Activated CD4-positive, alpha-beta memory T cell treated with anti-CD3 and anti-CD28 coated beads for 36 hours (primary cell): ENCODE data around the gene ARPC1B. TPM values are rescaled to one million over a fixed set of nuclear protein-coding genes. Genes with fewer than 3 reads are reported as not detected.
A peak's percentile ranks its signal among the peaks of the same experiment; 100 is the strongest.
"Not testable (repeated sequence)": the region's sequence is repeated elsewhere in the genome, so short reads cannot be mapped to it uniquely, and the experiment has no call there.

Source experiments
- CTCF ChIA-PET: fragments of 350-600 bp; sonication (Branson Sonifier 250); formaldehyde crosslinking; loops from one replicate; lab custom pipeline; 2021; ENCODE audit warnings: antibody characterized with exemption, inconsistent platforms; lab: Charles Lee
- POLR2A ChIA-PET: fragments of 350-600 bp; sonication (Branson Sonifier 250); formaldehyde crosslinking; loops from one replicate; lab custom pipeline; 2021; ENCODE audit warnings: antibody characterized with exemption; lab: Charles Lee
- DNase-seq: peaks from one replicate; pipeline ENCODE4 v3.0.0-alpha.2; 2020
- H3K27ac Mint-ChIP-seq: one replicate; pipeline ENCODE4 v1.8.0; 2021; ENCODE audit warnings: mixed read lengths
- H3K27me3 Mint-ChIP-seq: one replicate; pipeline ENCODE4 v1.8.0; 2021; ENCODE audit warnings: mixed read lengths
- H3K36me3 Mint-ChIP-seq: one replicate; pipeline ENCODE4 v1.8.0; 2021; ENCODE audit warnings: mixed read lengths
- H3K4me1 Mint-ChIP-seq: one replicate; pipeline ENCODE4 v1.8.0; 2021; ENCODE audit warnings: low read depth, mixed read lengths
- H3K4me3 Mint-ChIP-seq: one replicate; pipeline ENCODE4 v1.8.0; 2021; ENCODE audit warnings: mild to moderate bottlenecking, mixed read lengths
- H3K9me3 Mint-ChIP-seq: one replicate; pipeline ENCODE4 v1.8.0; 2021; ENCODE audit warnings: mixed read lengths
- intact Hi-C: fragments of 100-400 bp; cut with micrococcal nuclease; formaldehyde crosslinking; loops from one replicate; pipeline ENCODE4 v1.15.1; 2023
- total RNA-seq, 2 experiments: library from RNA; stranded (reverse); gene quantifications; one replicate each; pipeline ENCODE4 v1.2.3, GENCODE V29; 2021

ARPC1B gene
- total RNA-seq, 2 experiments from 2014 or later = 432 to 435 TPM

DNA sequence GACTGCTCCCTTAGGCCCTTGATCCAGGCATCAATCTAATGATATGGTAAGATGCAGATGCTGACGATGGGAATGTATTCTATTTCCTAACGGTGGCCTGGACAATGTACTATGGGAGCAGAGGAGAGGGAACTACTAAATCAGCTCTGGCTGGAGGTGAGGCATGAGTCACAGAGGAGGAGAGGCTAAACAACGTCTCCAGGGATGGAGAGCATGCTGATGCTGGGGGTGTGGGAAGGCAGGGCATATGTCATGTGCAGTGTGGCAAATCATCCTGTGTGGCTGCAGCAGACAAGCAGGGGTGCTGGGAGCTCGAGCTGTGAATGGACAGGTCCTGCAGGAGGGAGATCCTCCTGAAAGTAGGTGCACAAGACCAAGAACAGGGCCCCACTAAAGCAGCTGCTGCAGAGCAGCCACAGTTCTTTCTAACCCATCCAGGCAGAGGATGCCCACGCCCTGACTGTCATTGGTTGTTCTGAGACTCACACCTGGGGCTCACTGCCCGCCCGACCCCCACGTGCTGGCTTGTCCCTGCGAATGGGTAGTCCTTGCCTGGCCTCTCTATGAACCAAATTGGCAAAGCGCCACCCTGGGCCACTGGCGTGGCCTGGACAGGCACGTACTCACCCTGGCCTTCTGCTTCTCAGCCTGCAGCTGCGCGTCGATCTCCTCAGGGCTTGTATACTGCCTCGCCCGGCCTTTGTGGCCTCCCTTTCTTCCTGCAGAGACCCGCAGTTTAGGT is 29.9 kb downstream of the ARPC1B start:
- intact Hi-C loops = loop anchor here (10.0 kb wide), 1 partner anchor 150 kb away; the partner anchor contains the start of genes FAM200A and ZNF655
- ChIA-PET POLR2A (no interaction called here), CTCF (interaction anchor here (1.2 kb wide), 1 partner anchor 12 kb away, joined by 3 read pairs; no protein-coding TSS in a partner anchor)
- DNase-seq = no peak
- H3K27ac Mint-ChIP-seq = no peak overlapping the region
- H3K36me3 Mint-ChIP-seq = peaks cover 36% of the 10 kb centered on the region
- no peaks in the 10 kb centered on the region for H3K9me3 Mint-ChIP-seq
- peaks cover 24% of the 10 kb centered on the region for H3K4me1 Mint-ChIP-seq
- no peak overlapping the region for H3K4me3 Mint-ChIP-seq
- no peaks in the 10 kb centered on the region for H3K27me3 Mint-ChIP-seq

DNA sequence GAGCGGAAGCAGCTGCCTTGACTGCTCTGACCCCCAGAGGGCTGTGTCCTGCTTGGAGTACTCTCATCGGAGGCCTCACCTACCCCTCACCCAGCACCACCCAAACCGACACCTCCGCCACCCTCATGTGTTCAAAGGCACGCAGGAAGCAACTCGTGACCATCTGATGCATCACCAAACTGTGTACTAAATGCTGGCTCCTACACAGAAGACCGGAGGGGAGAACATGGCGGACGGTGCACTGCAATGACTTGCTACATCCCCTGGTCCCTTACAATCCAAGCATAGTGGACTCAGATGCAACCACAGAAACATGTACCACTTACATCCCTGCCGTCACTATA is 30.4 kb downstream of the ARPC1B start:
- Mint-ChIP-seq H3K4me1 (peaks cover 27% of the 10 kb centered on the region), H3K27me3 (no peaks in the 10 kb centered on the region), H3K4me3 (no peak overlapping the region), H3K9me3 (no peaks in the 10 kb centered on the region), H3K27ac (no peak overlapping the region), H3K36me3 (peaks cover 39% of the 10 kb centered on the region)
- no peak for DNase-seq
- intact Hi-C loops = loop anchor here (10.0 kb wide), 1 partner anchor 150 kb away; the partner anchor contains the start of genes FAM200A and ZNF655
- ChIA-PET POLR2A (no interaction called here), CTCF (interaction anchor here (1.2 kb wide), 1 partner anchor 13 kb away, joined by 3 read pairs; no protein-coding TSS in a partner anchor)

DNA sequence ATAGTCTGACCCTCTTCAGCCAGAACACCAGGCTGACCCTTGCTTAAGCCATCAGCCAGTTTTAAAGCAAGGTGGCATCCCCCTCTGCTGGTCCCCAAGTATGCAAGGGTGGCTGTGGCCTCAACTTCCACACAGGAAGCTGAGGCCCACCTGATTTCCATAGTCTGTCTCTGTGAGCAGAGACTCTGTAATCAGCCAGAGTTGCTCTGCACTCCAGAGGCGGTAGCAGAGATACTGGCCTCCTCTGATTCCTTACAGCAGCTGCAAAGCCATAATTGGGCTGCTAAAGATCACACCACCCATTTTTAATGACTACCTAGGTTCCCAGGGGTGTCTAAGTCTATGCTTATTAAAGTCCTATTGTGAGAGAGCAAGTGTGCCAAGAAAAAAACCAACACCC is 32.0 kb downstream of the ARPC1B start:
- Mint-ChIP-seq H3K4me1 (peaks cover 37% of the 10 kb centered on the region), H3K9me3 (no peaks in the 10 kb centered on the region), H3K27me3 (no peaks in the 10 kb centered on the region), H3K36me3 (peaks cover 33% of the 10 kb centered on the region), H3K27ac (peak overlapping the region; percentile 99), H3K4me3 (peak overlapping the region; percentile 44)
- DNase-seq = no peak
- ChIA-PET POLR2A (interaction anchor here (1.5 to 3.6 kb wide), 5 partner anchors 8 to 32 kb away, joined by 7 to 27 read pairs (median 8); partner anchors contain the start of gene ARPC1B), CTCF (interaction anchor here (0.7 to 2.0 kb wide), 7 partner anchors 9 to 98 kb away, joined by 3 to 5 read pairs (median 4); partner anchors contain the start of gene ZKSCAN5)
- intact Hi-C loops = loop anchor here (10.0 kb wide), 1 partner anchor 148 kb away; the partner anchor contains the start of genes FAM200A and ZNF655

DNA sequence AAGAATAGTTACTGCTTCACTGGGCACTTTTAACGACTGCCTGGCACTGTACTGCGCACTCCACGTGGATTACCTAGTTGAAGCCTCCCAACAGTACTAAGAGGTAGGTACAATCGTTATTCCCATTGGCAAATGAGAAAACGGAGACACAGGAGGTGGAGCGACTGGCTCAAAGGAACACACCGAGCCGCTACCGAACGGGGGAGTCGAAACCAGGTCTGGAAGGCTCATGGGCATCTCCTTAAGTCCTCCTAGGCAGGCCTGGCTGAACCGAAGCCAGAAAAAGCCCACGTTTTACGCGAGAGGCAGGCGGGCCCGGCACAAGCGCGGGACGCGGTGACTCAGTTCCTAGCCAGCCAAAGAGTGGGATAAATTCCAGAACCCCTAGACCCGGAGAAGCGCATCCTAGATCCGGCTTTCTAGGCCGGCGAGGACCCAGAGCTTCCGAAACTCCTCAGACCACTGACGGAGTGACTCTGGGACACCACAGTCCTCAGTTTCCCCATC is 33.4 kb downstream of the ARPC1B start:
- DNase-seq = peak; percentile 58
- Mint-ChIP-seq H3K9me3 (no peaks in the 10 kb centered on the region), H3K4me1 (peaks cover 37% of the 10 kb centered on the region), H3K4me3 (peak overlapping the region; percentile 99), H3K27ac (peak overlapping the region; percentile 99), H3K27me3 (no peaks in the 10 kb centered on the region), H3K36me3 (peaks cover 36% of the 10 kb centered on the region)
- ChIA-PET CTCF (interaction anchor here (0.6 to 2.0 kb wide), 7 partner anchors 8 to 351 kb away, joined by 3 to 5 read pairs (median 4); partner anchors contain the start of gene ZKSCAN5), POLR2A (interaction anchor here (1.1 to 3.6 kb wide), 11 partner anchors 9 to 150 kb away, joined by 3 to 27 read pairs (median 7); partner anchors contain the start of genes ARPC1A, ARPC1B, CPSF4 and PTCD1)
- intact Hi-C loops = loop anchor here (1.0 to 10.0 kb wide), 9 partner anchors 15 to 1021 kb away; partner anchors contain the start of genes ARPC1B, CPSF4, FAM200A and MEPCE

DNA sequence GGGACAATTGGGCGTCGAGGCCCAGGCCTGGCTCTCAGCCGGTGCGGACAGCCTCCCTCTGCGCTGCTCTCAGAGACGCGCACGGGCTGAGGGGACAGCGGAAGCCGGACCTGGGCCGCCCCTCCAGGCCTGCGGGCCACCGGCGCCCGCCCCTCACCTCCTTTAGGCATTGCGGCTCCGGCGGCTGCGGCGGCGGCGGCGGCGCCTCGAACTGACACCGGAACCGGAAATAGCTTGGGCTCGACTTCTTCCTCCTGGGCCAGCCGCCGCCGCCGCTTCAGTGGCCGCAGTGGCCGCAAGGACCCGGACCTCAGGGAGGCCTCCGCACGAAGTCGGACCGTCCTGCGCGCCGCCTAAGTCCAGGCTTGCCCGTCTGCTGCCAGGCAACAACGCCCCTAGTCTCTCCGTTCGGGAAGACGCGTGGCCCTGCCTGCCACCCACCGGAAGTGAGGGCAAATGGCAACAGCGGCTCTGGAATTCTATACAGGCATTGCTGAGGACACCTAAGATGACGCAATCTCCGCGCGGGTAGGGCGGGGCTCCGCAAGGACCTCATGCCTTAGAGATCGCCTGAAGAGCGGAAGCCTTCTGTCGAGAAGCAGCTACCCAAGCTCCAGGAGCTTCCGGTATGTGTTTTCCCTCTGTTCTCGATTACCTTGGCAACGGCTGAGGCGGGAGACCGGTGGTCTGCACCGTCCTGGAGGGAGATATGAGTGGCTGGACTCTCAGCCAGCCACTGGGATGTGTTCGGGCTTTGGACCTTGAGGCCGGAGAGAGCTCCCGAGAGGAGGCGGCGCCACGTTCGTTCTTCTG is 34.1 kb downstream of the ARPC1B start, which contains the start of the genes BUD31 and PDAP1:
TSS of gene BUD31 (plus strand) at position 591 of the 813 bp plus-strand sequence. CDS start 2,124 bp downstream, outside the sequence.
TSS of gene PDAP1 (minus strand) at position 219 of the 813 bp plus-strand sequence. CDS start at position 170, 49 bp downstream.
- H3K4me1 Mint-ChIP-seq = peaks cover 41% of the 10 kb centered on the region
- no peaks in the 10 kb centered on the region for H3K9me3 Mint-ChIP-seq
- intact Hi-C loops = loop anchor here (1.0 to 10.0 kb wide), 9 partner anchors 16 to 1020 kb away; partner anchors contain the start of genes ARPC1B, CPSF4, FAM200A and MEPCE
- H3K4me3 Mint-ChIP-seq = peak within 1 kb of the TSS; percentile 99
- DNase-seq = peak; percentile 97
- CTCF ChIA-PET = interaction anchor here (0.6 to 2.0 kb wide), 3 partner anchors 9 to 156 kb away, joined by 4 to 5 read pairs (median 4); no protein-coding TSS in a partner anchor
- peak within 1 kb of the TSS; percentile 99 for H3K27ac Mint-ChIP-seq
- H3K27me3 Mint-ChIP-seq = no peaks in the 10 kb centered on the region
- POLR2A ChIA-PET = interaction anchor here (0.5 to 3.6 kb wide), 18 partner anchors 9 to 1768 kb away, joined by 3 to 27 read pairs (median 4); partner anchors contain the start of genes ARPC1A, ARPC1B, CPSF4 and PTCD1
- H3K36me3 Mint-ChIP-seq = peaks cover 35% of the 10 kb centered on the region

DNA sequence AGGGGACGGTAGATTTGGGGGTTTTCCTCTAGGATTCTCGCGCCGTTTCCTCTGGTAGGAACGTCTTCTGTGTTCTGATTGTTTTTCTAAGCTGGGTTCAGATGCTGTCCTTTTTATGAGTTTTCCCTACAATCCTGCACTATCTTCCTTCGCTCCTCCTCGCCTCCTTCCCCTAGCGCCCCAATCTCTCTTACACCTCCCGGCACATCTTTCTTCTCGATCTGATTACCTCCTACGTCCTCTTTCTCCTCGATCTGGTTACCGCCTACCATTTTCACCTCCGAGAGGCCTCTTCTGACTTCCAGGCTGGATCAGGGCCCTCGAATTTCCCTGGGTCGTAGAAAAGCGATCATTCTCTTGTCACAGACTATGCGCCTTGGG is 34.7 kb downstream of the ARPC1B start:
- peak overlapping the region; percentile 99 for H3K4me3 Mint-ChIP-seq
- peaks cover 39% of the 10 kb centered on the region for H3K4me1 Mint-ChIP-seq
- POLR2A ChIA-PET = interaction anchor here (0.5 to 3.6 kb wide), 16 partner anchors 9 to 1767 kb away, joined by 3 to 27 read pairs (median 5); partner anchors contain the start of genes ARPC1B, CPSF4, PTCD1 and ZNF655
- H3K36me3 Mint-ChIP-seq = peaks cover 32% of the 10 kb centered on the region
- no peaks in the 10 kb centered on the region for H3K27me3 Mint-ChIP-seq
- peak overlapping the region; percentile 99 for H3K27ac Mint-ChIP-seq
- CTCF ChIA-PET = interaction anchor here (0.6 kb wide), 1 partner anchor 156 kb away, joined by 5 read pairs; no protein-coding TSS in a partner anchor
- no peaks in the 10 kb centered on the region for H3K9me3 Mint-ChIP-seq
- peak; percentile 30 for DNase-seq
- intact Hi-C loops = loop anchor here (2.0 to 10.0 kb wide), 5 partner anchors 16 to 1020 kb away; partner anchors contain the start of genes FAM200A, MEPCE, ZCWPW1 and ZNF394

DNA sequence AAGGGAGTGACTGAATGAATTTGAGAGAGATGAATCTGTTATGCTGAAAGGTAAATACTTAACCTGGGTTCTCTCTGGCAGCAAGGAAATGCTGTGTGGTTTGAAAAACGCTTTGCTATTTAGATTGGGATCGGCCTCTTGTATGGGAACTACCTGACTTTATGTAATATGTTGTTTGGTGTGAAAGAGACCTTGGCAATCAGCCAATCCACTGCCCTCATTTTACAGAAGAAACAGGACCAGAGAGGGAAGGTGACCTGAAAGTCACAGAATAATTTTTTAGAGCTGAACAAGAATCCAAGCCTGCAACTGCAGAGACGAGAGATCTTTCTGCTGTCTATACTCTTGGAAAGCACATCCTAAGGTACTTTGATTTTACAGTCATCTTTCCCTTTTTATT is 35.3 kb downstream of the ARPC1B start:
- no peak for DNase-seq
- ChIA-PET CTCF (no interaction called here), POLR2A (interaction anchor here (1.2 to 3.6 kb wide), 6 partner anchors 10 to 80 kb away, joined by 3 to 27 read pairs (median 8); partner anchors contain the start of gene ARPC1B)
- Mint-ChIP-seq H3K27me3 (no peaks in the 10 kb centered on the region), H3K4me3 (peak overlapping the region; percentile 99), H3K36me3 (peaks cover 33% of the 10 kb centered on the region), H3K4me1 (peaks cover 37% of the 10 kb centered on the region), H3K27ac (peak overlapping the region; percentile 99), H3K9me3 (no peaks in the 10 kb centered on the region)
- intact Hi-C loops = loop anchor here (2.0 to 10.0 kb wide), 5 partner anchors 17 to 1019 kb away; partner anchors contain the start of genes FAM200A, MEPCE, ZCWPW1 and ZNF394

DNA sequence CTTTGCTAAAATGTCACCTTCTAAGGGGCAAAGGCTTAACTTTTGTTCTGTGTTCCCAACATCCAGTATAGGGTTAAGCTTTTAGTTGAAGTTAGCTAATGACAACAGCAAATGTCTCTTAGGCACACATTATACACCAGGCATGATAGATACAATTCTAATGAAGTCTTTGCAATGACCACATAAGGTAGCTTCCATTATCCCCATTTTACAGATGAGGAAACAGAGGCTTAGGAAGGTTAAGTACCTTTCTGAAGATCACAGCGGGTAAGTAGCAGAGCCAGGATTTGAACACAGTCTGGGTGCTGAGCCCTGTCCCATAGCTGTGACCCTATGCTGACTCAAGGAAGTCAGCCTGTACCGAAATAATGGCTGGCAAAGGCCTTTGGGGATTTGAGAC is 36.1 kb downstream of the ARPC1B start:
- Mint-ChIP-seq H3K4me1 (peaks cover 36% of the 10 kb centered on the region), H3K4me3 (peak overlapping the region; percentile 99), H3K9me3 (no peaks in the 10 kb centered on the region), H3K36me3 (peaks cover 38% of the 10 kb centered on the region), H3K27ac (peak overlapping the region; percentile 58), H3K27me3 (no peaks in the 10 kb centered on the region)
- POLR2A ChIA-PET = no interaction called here
- intact Hi-C loops = no loop called here
- CTCF ChIA-PET = no interaction called here
- DNase-seq = no peak

DNA sequence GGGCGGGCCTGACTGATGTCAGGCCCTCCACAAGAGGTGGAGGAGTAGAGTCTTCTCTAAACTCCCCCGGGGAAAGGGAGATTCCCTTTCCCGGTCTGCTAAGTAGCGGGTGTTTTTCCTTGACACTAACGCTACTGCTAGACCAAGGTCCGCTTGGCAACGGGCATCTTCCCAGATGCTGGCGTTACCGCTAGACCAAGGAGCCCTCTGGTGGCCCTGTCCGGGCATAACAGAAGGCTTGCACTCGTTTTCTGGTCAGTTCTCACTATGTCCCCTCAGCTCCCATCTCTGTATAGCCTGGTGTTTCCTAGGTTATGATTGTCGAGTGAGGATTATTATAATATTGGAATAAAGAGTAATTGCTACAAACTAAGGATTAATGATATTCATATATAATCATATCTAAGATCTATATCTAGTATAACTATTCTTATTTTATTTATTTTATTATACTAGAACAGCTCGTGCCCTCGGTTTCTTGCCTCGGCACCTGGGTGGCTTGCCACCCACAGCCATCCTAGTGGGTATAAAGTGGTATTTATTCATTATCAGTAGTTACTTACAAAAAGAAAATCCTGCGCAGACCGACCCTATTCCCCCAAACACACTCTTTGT is 41.1 kb downstream of the ARPC1B start:
- H3K27me3 Mint-ChIP-seq, H3K9me3 Mint-ChIP-seq, POLR2A ChIA-PET, intact Hi-C loops, H3K4me3 Mint-ChIP-seq: not testable (repeated sequence)
- peak overlapping the region; percentile 16 for H3K27ac Mint-ChIP-seq
- peaks cover 52% of the 10 kb centered on the region for H3K36me3 Mint-ChIP-seq
- CTCF ChIA-PET = interaction anchor here (0.8 to 1.0 kb wide), 3 partner anchors 8 to 33 kb away, joined by 3 to 4 read pairs (median 3); no protein-coding TSS in a partner anchor
- DNase-seq = peak; percentile 50
- H3K4me1 Mint-ChIP-seq = peaks cover 16% of the 10 kb centered on the region

DNA sequence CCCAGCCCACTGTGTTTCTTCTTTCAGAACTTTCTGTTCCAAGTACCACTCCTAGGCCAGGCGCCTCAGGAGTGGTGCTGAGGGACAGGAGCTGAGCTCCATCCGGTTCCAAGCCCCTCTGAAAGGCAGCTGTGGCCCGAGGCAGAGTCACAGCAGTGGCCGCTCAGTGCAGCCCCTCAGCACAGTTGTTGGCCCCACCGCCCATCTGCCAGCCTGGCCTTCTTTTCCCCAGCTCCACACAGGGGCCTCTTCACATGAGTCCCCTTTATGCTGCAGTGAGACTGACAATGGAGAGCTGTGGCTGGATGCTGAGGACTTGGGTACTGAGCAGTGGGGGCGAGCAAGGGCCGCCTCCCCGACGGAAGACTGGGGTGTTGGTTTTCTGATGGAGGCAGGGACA is 43.7 kb downstream of the ARPC1B start:
- Mint-ChIP-seq H3K27me3 (no peaks in the 10 kb centered on the region), H3K4me3 (no peak overlapping the region), H3K36me3 (peaks cover 34% of the 10 kb centered on the region), H3K9me3 (no peaks in the 10 kb centered on the region), H3K4me1 (peaks cover 9% of the 10 kb centered on the region), H3K27ac (no peak overlapping the region)
- POLR2A ChIA-PET = no interaction called here
- CTCF ChIA-PET = no interaction called here
- intact Hi-C loops = no loop called here
- DNase-seq = no peak
